ENCODE measurements around the gene GALNT13.

Gene GALNT13

GRCh38 chr2:154495455-154495868 is 623.7 kb downstream of the GALNT13 start:
- no peak for DNase-seq

- no peak for DNase-seq
Measured at GRCh38 chr2:154497019-154497418, 625.3 kb downstream of the GALNT13 start.

All from activated CD4-positive, alpha-beta T cell treated with anti-CD3 and anti-CD28 coated beads, Interleukin-10, Interleukin-2, amounts not matched to agents 100 ng/mL and 50 ng/mL, durations not matched to agents 16 hours and 8 hours (primary cell).